Measurements from ENCODE around the gene ARHGAP9. TPM values are rescaled to one million over a fixed set of nuclear protein-coding genes. Genes with fewer than 3 reads are reported as not detected.
A peak's percentile ranks its signal among the peaks of the same experiment; 100 is the strongest.

Gene ARHGAP9
- polyA plus RNA-seq, 1 of the 3 experiments (the other 2 are of a cell fraction): 0.66 TPM

DNA sequence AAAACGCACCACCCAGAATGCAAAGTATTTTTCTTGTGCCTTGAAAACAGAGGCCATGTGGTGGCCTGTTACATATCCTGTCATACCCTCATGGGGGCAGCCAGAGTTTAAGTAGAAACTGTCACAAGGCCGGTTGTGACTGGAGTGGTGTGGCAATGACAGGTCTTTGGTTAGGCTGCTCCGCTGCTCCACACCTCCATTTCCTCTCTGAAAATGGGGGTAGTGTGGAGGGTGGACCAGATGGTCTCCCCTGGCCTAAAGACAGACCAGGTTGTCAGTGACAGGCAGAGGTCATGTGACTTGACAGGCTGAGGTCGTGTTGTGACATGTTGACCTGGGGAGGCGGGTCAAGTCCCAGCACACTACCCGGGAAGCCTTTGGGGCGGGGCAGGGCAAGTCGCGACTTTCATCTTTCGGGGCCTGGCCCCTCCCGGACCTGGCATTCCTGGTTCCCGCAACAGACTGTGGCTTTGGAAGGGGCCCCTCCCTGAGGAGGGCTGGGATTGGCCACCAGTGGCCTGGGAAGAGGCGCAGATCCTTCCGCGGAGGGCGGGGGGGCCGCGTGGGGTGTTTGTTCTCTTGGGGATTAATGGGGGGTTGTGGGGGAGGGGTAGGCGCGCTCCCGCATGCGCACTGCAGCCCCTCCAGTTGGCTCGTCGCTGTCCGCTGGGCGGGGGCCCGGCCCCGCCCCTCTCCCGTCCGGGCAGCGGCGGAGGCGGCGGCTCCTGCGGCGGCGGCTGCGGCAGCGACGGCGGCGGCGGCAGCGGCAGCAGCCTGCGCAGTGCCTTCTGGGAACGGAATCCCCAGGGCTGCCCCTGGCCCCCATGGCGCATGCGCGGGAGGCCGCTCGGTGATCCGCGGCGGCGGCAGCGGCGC lies 42.6 kb upstream of the ARHGAP9 start, which contains the start of gene MBD6:
Gene MBD6 (plus strand): TSS at position 814 of the 876 bp plus-strand sequence. CDS start 1,480 bp downstream, outside the sequence.
- peak within 1 kb of the TSS; percentile 93 for H3K27ac ChIP-seq (ENCODE audit: low read depth in 2 of 2, low read length in 1 of 2)
- H3K4me2 ChIP-seq: peak within 1 kb of the TSS; percentile 94
- ChIA-PET CTCF (no interaction called here), POLR2A (no interaction called here)
- peaks cover 39 to 46% of the 10 kb centered on the region in 2 experiments for H3K4me1 ChIP-seq (ENCODE audit: control insufficient read depth in 1 of 2, insufficient read depth in 2 of 2, low read depth in 1 of 2, low read length in 1 of 2)
- no peaks in the 10 kb centered on the region for H3K9me2 ChIP-seq
- H3K27me3 ChIP-seq (ENCODE audit: insufficient read depth): no peaks in the 10 kb centered on the region
- peak within 1 kb of the TSS; percentile 86 for H3K9ac ChIP-seq
- WGBS (ENCODE audit: low lambda C conversion rate): 6% methylated on average over 7 of the region's 57 CpGs
- H3F3A ChIP-seq (replicated peaks; ENCODE audit: insufficient read depth): peaks cover 40% of the 10 kb centered on the region
- peak within 1 kb of the TSS; percentile 72 to 88 for H3K4me3 ChIP-seq (ENCODE audit: low read depth in 2 of 2, low read length in 1 of 2)
- peaks cover 33 to 41% of the 10 kb centered on the region in 2 experiments for H3K36me3 ChIP-seq (replicated peaks in 1 of 2; ENCODE audit: control insufficient read depth in 1 of 2, insufficient read depth in 2 of 2, low read length in 1 of 2)
- peak within 1 kb of the TSS; percentile 15; the same call in 1 of the 2 replicates for H2AFZ ChIP-seq (ENCODE audit: low read depth)
- DNase-seq: peak; percentile 98
- peaks cover 36% of the 10 kb centered on the region for H4K20me1 ChIP-seq (ENCODE audit: insufficient read depth)
- peaks cover 58% of the 10 kb centered on the region for H3K79me2 ChIP-seq (ENCODE audit: insufficient read depth)
- TF ChIP-seq JUND (IDR thresholded peaks at IDR 0.05) (no peak), MEF2A (IDR thresholded peaks at IDR 0.05; ENCODE audit: borderline replicate concordance, low read depth) (no peak; the same call in 1 of the 2 replicates), TCF12 (IDR thresholded peaks at IDR 0.05) (0 out of 2 replicates have a peak, but pooled peaks have one; percentile 5), NRF1 (IDR thresholded peaks at IDR 0.05; ENCODE audit: low read depth, low read length) (peak; percentile 77), TEAD4 (IDR thresholded peaks at IDR 0.05; ENCODE audit: borderline replicate concordance, insufficient read depth) (0 out of 2 replicates have a peak, but pooled peaks have one; percentile 14), CHD2 (IDR thresholded peaks at IDR 0.05; ENCODE audit: low read length, partially characterized antibody) (peak; percentile 48), EP300 (IDR thresholded peaks at IDR 0.05; ENCODE audit: borderline replicate concordance in 1 of 2, low read depth in 1 of 2, low read length in 1 of 2) (peak; percentile 2 to 44; a peak in 1 of 4 replicates), MXI1 (IDR thresholded peaks at IDR 0.05; ENCODE audit: low read depth, low read length) (peak; percentile 97), YY1 (IDR thresholded peaks at IDR 0.05; ENCODE audit: low read depth) (peak; percentile 36; the same call in 1 of the 2 replicates), SIN3A (IDR thresholded peaks at IDR 0.05; ENCODE audit: borderline replicate concordance, low read depth, low read length) (peak; percentile 54; the same call in 1 of the 2 replicates)
- TF ChIP-seq, protein P1, sequence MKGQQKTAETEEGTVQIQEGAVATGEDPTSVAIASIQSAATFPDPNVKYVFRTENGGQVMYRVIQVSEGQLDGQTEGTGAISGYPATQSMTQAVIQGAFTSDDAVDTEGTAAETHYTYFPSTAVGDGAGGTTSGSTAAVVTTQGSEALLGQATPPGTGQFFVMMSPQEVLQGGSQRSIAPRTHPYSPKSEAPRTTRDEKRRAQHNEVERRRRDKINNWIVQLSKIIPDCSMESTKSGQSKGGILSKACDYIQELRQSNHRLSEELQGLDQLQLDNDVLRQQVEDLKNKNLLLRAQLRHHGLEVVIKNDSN (IDR thresholded peaks at IDR 0.05; ENCODE audit: borderline replicate concordance, low read depth): peak; percentile 78
- H3K9me3 ChIP-seq: no peaks in the 10 kb centered on the region

DNA sequence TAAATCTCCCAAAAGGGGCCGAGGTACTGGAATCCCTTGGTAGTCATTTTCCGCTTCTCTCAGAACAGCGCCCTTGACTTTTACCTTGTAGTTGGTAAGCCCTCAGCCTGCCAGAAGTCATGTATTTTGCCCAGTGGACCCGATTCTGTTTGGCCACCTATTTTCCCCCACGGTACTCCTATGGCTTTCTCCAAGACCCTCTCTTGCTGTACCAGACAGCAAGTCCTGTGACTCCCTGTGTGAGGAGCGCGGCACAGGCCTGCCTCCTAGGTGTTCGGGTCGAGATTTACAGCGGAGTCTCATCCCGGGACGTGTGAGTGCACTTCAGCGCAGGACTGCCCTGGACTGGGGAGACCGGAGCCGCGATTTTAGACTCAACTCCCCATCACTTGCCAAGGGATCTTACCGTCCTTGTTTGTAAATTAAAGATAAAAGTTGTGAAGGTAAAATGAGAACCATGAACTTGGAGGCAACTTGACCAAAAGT lies 41.9 kb upstream of the ARHGAP9 start:
- POLR2A ChIA-PET: no interaction called here

More for the DNA sequence above, 41.9 kb upstream of the ARHGAP9 start:
- Histone ChIP-seq H3F3A (replicated peaks; ENCODE audit: insufficient read depth) (peaks cover 47% of the 10 kb centered on the region), H4K20me1 (ENCODE audit: insufficient read depth) (peaks cover 43% of the 10 kb centered on the region), H3K4me1 (ENCODE audit: control insufficient read depth in 1 of 2, insufficient read depth in 2 of 2, low read depth in 1 of 2, low read length in 1 of 2) (peaks cover 41 to 46% of the 10 kb centered on the region in 2 experiments), H3K4me3 (ENCODE audit: low read depth in 2 of 2, low read length in 1 of 2) (peak overlapping the region; percentile 45 to 88; a peak in 2 of 4 replicates), H3K36me3 (replicated peaks in 1 of 2; ENCODE audit: control insufficient read depth in 1 of 2, insufficient read depth in 2 of 2, low read length in 1 of 2) (peaks cover 37 to 42% of the 10 kb centered on the region in 2 experiments), H3K27ac (ENCODE audit: low read depth in 2 of 2, low read length in 1 of 2) (peak overlapping the region; percentile 93), H3K9me3 (no peaks in the 10 kb centered on the region), H3K9me2 (no peaks in the 10 kb centered on the region), H3K79me2 (ENCODE audit: insufficient read depth) (peaks cover 61% of the 10 kb centered on the region), H3K9ac (peak overlapping the region; percentile 58; the same call in 1 of the 2 replicates), H2AFZ (ENCODE audit: low read depth) (peak overlapping the region; percentile 15; the same call in 1 of the 2 replicates), H3K4me2 (peak overlapping the region; percentile 72), H3K27me3 (ENCODE audit: insufficient read depth) (no peaks in the 10 kb centered on the region)
- no peak for DNase-seq
- TF ChIP-seq SMC3 (IDR thresholded peaks at IDR 0.05; ENCODE audit: low read depth, low read length) (no peak), EP300 (IDR thresholded peaks at IDR 0.05; ENCODE audit: borderline replicate concordance in 1 of 2, low read depth in 1 of 2, low read length in 1 of 2) (0 out of 4 replicates have a peak, but pooled peaks of 1 of the 2 experiments have one; percentile 7)
- CTCF ChIA-PET: interaction anchor here (1.1 kb wide), 2 partner anchors 68 to 119 kb away, joined by 3 read pairs; no protein-coding TSS in a partner anchor
- 69% methylated on average over 17 of the region's 17 CpGs for WGBS (ENCODE audit: low lambda C conversion rate)

All from SK-N-SH (cell line).